ENCODE measurements around the gene LRRFIP1. TPM values are rescaled to one million over a fixed set of nuclear protein-coding genes. Genes with fewer than 3 reads are reported as not detected.

LRRFIP1 gene
- total and polyA plus RNA-seq, 2 of the 13 experiments (the other 11 are each of a cell fraction or from before 2014, with no cell fraction given) = 15.9 to 40.5 TPM

DNA sequence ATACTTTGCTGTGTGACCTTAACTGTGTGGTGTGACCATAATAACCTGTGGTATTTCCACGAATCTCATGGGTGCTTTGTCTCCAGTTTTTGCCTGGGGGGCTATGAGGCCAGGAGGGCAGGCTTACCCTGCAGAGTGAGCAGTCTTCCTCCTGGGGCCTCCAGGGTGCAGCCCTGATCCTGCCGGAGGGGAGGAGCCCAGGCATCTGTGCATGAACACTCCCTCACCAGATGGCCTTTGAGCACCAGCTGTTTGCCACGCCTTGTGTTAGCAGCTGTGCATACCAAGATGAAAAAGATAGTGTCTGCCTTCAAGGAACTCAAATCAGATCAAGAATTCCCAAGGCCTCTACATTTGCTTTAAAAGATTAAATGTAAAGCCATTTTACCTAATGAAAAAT lies 96.2 kb downstream of the LRRFIP1 start (continued):
- TF ChIP-seq, protein P1, sequence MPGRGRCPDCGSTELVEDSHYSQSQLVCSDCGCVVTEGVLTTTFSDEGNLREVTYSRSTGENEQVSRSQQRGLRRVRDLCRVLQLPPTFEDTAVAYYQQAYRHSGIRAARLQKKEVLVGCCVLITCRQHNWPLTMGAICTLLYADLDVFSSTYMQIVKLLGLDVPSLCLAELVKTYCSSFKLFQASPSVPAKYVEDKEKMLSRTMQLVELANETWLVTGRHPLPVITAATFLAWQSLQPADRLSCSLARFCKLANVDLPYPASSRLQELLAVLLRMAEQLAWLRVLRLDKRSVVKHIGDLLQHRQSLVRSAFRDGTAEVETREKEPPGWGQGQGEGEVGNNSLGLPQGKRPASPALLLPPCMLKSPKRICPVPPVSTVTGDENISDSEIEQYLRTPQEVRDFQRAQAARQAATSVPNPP (CRISPR knock-in tag; IDR thresholded peaks at IDR 0.05) = no peak
- no peak for TF ChIP-seq TSC22D2 (CRISPR knock-in tag; IDR thresholded peaks at IDR 0.05; ENCODE audit: borderline replicate concordance)
- TF ChIP-seq TCF7 (IDR thresholded peaks at IDR 0.05; ENCODE audit: low read depth) = no peak; the same call in 1 of the 2 replicates
- TF ChIP-seq, protein P2, sequence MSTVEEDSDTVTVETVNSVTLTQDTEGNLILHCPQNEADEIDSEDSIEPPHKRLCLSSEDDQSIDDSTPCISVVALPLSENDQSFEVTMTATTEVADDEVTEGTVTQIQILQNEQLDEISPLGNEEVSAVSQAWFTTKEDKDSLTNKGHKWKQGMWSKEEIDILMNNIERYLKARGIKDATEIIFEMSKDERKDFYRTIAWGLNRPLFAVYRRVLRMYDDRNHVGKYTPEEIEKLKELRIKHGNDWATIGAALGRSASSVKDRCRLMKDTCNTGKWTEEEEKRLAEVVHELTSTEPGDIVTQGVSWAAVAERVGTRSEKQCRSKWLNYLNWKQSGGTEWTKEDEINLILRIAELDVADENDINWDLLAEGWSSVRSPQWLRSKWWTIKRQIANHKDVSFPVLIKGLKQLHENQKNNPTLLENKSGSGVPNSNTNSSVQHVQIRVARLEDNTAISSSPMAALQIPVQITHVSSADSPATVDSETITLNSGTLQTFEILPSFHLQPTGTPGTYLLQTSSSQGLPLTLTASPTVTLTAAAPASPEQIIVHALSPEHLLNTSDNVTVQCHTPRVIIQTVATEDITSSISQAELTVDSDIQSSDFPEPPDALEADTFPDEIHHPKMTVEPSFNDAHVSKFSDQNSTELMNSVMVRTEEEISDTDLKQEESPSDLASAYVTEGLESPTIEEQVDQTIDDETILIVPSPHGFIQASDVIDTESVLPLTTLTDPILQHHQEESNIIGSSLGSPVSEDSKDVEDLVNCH (CRISPR knock-in tag; IDR thresholded peaks at IDR 0.05) = no peak
- TF ChIP-seq RFX5 (IDR thresholded peaks at IDR 0.05; ENCODE audit: low read depth, low read length) = no peak
- no peak for TF ChIP-seq SOX13 (IDR thresholded peaks at IDR 0.05)
- TF ChIP-seq SOX13 (CRISPR knock-in tag; conservative IDR thresholded peaks at IDR 0.05 in 1 of 2, IDR thresholded peaks at IDR 0.05 in 1 of 2) = peak in 1 of 2 experiments; percentile 66; a peak in 2 of 4 replicates
- TF ChIP-seq, protein P3, sequence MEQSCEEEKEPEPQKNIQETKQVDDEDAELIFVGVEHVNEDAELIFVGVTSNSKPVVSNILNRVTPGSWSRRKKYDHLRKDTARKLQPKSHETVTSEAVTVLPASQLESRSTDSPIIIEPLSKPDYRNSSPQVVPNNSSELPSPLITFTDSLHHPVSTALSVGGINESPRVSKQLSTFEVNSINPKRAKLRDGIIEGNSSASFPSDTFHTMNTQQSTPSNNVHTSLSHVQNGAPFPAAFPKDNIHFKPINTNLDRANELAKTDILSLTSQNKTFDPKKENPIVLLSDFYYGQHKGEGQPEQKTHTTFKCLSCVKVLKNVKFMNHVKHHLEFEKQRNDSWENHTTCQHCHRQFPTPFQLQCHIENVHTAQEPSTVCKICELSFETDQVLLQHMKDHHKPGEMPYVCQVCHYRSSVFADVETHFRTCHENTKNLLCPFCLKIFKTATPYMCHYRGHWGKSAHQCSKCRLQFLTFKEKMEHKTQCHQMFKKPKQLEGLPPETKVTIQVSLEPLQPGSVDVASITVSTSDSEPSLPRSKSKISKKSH (CRISPR knock-in tag; IDR thresholded peaks at IDR 0.05; ENCODE audit: borderline replicate concordance) = no peak
- peak; percentile 41 for TF ChIP-seq ZEB1 (IDR thresholded peaks at IDR 0.05; ENCODE audit: insufficient replicate concordance, low read depth)
- peak; percentile 51 for TF ChIP-seq FOSL2 (CRISPR knock-in tag; IDR thresholded peaks at IDR 0.05)
- no peak for TF ChIP-seq PHF8 (CRISPR knock-in tag; IDR thresholded peaks at IDR 0.05)
- TF ChIP-seq, protein P4, sequence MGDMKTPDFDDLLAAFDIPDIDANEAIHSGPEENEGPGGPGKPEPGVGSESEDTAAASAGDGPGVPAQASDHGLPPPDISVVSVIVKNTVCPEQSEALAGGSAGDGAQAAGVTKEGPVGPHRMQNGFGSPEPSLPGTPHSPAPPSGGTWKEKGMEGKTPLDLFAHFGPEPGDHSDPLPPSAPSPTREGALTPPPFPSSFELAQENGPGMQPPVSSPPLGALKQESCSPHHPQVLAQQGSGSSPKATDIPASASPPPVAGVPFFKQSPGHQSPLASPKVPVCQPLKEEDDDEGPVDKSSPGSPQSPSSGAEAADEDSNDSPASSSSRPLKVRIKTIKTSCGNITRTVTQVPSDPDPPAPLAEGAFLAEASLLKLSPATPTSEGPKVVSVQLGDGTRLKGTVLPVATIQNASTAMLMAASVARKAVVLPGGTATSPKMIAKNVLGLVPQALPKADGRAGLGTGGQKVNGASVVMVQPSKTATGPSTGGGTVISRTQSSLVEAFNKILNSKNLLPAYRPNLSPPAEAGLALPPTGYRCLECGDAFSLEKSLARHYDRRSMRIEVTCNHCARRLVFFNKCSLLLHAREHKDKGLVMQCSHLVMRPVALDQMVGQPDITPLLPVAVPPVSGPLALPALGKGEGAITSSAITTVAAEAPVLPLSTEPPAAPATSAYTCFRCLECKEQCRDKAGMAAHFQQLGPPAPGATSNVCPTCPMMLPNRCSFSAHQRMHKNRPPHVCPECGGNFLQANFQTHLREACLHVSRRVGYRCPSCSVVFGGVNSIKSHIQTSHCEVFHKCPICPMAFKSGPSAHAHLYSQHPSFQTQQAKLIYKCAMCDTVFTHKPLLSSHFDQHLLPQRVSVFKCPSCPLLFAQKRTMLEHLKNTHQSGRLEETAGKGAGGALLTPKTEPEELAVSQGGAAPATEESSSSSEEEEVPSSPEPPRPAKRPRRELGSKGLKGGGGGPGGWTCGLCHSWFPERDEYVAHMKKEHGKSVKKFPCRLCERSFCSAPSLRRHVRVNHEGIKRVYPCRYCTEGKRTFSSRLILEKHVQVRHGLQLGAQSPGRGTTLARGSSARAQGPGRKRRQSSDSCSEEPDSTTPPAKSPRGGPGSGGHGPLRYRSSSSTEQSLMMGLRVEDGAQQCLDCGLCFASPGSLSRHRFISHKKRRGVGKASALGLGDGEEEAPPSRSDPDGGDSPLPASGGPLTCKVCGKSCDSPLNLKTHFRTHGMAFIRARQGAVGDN (CRISPR knock-in tag; IDR thresholded peaks at IDR 0.05) = peak; percentile 74
- TF ChIP-seq RBM22 (optimal IDR thresholded peaks at IDR 0.05; ENCODE audit: low read length) = peak; percentile 73
- peak; percentile 94 for TF ChIP-seq HNF4G (IDR thresholded peaks at IDR 0.05; ENCODE audit: borderline replicate concordance, low read depth, low read length)
- TF ChIP-seq HNF4G (CRISPR knock-in tag; IDR thresholded peaks at IDR 0.05; ENCODE audit: borderline replicate concordance, low read depth) = peak; percentile 81; the same call in 1 of the 2 replicates
- TF ChIP-seq, protein P5, sequence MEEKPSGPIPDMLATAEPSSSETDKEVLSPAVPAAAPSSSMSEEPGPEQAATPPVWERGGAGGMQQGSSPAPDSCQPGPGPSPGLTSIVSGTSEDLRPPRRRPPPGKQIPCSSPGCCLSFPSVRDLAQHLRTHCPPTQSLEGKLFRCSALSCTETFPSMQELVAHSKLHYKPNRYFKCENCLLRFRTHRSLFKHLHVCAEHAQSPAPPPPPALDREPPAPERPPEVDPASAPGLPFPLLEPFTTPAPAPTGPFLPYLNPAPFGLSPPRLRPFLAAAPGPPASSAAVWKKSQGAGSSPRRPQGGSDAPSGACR (CRISPR knock-in tag; IDR thresholded peaks at IDR 0.05) = 0 out of 2 replicates have a peak, but pooled peaks have one; percentile 33
- TF ChIP-seq ZNF564 (CRISPR knock-in tag; IDR thresholded peaks at IDR 0.05) = no peak
- no peak for TF ChIP-seq NR3C1 (CRISPR knock-in tag; IDR thresholded peaks at IDR 0.05)
- TF ChIP-seq, protein P6, sequence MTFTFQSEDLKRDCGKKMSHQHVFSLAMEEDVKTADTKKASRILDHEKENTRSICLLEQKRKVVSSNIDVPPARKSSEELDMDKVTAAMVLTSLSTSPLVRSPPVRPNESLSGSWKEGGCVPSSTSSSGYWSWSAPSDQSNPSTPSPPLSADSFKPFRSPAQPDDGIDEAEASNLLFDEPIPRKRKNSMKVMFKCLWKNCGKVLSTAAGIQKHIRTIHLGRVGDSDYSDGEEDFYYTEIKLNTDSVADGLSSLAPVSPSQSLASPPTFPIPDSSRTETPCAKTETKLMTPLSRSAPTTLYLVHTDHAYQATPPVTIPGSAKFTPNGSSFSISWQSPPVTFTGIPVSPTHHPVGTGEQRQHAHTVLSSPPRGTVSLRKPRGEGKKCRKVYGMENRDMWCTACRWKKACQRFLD (CRISPR knock-in tag; IDR thresholded peaks at IDR 0.05; ENCODE audit: borderline replicate concordance) = no peak

All from HepG2 (cell line).